A673 (cell line): ENCODE data around the gene PSMC6. TPM values are rescaled to one million over a fixed set of nuclear protein-coding genes. Genes with fewer than 3 reads are reported as not detected.

Source experiments
- BruUV-seq: library from RNA; stranded (reverse); fragments of 400-500 nt; replicated peaks from 2 replicates; lab custom pipeline; 2021; lab: Mats Ljungman, UMichigan
- CTCF ChIA-PET: fragments of 300-600 bp; sonication (Branson Sonifier 250); formaldehyde crosslinking; loops from one replicate; lab custom pipeline; 2022; ENCODE audit warnings: antibody characterized with exemption; lab: Charles Lee
- POLR2A ChIA-PET: fragments of 300-600 bp; sonication (Branson Sonifier 250); formaldehyde crosslinking; loops from one replicate; lab custom pipeline; 2022; ENCODE audit warnings: antibody characterized with exemption; ENCODE audit not compliant: low non-redundant PET; lab: Charles Lee
- DNase-seq: peaks from one replicate; pipeline ENCODE4 v3.0.0-alpha.2; 2015; ENCODE audit warnings: low spot score
- H3K27ac ChIP-seq: fragments of 200-600 bp; sonication (generic); 2 replicates; pipeline ENCODE4 v1.5.1; 2016; ENCODE audit warnings: mixed run types, low read depth, mild to moderate bottlenecking, mixed read lengths, antibody characterized with exemption, low read length; ENCODE audit not compliant: poor library complexity, severe bottlenecking
- H3K27me3 ChIP-seq: fragments of 200-600 bp; sonication (generic); replicated peaks from 2 replicates; pipeline ENCODE4 v1.6.1; 2017; ENCODE audit warnings: mixed run types, low read depth, mild to moderate bottlenecking, mixed read lengths, antibody characterized with exemption, low read length; ENCODE audit not compliant: insufficient read depth, poor library complexity
- H3K36me3 ChIP-seq: fragments of 200-600 bp; sonication (generic); 2 replicates; pipeline ENCODE4 v1.6.1; 2016; ENCODE audit warnings: mixed run types, mild to moderate bottlenecking, mixed read lengths, antibody characterized with exemption, low read length; ENCODE audit not compliant: insufficient read depth, poor library complexity, severe bottlenecking
- H3K4me1 ChIP-seq: fragments of 200-600 bp; sonication (generic); 2 replicates; pipeline ENCODE4 v1.6.1; 2017; ENCODE audit warnings: mixed run types, mild to moderate bottlenecking, mixed read lengths, antibody characterized with exemption, low read length; ENCODE audit not compliant: insufficient read depth, poor library complexity, severe bottlenecking
- H3K4me3 ChIP-seq: fragments of 200-600 bp; sonication (generic); 2 replicates; pipeline ENCODE4 v1.5.1; 2016; ENCODE audit warnings: low read depth, mixed run types, mild to moderate bottlenecking, mixed read lengths, low read length; ENCODE audit not compliant: poor library complexity, severe bottlenecking
- H3K9me3 ChIP-seq: fragments of 200-600 bp; sonication (generic); 2 replicates; pipeline ENCODE4 v1.6.1; 2016; ENCODE audit warnings: mixed run types, low read depth, mild to moderate bottlenecking, mixed read lengths, antibody characterized with exemption, low read length; ENCODE audit not compliant: poor library complexity, severe bottlenecking
- CTCF ChIP-seq: fragments of 300-800, 200-600 bp; sonication (generic); conservative IDR thresholded peaks from 2 replicates; pipeline ENCODE4 v1.5.1; 2017; ENCODE audit warnings: low read depth, mild to moderate bottlenecking, antibody characterized with exemption, low read length, moderate library complexity, mixed read lengths
- EZH2 ChIP-seq: fragments of 200-600 bp; sonication (generic); IDR thresholded peaks from 2 replicates; pipeline ENCODE4 v1.6.1; 2017; ENCODE audit warnings: borderline replicate concordance, low read depth, mild to moderate bottlenecking, mixed read lengths, antibody characterized with exemption, low read length; ENCODE audit not compliant: poor library complexity, severe bottlenecking
- intact Hi-C: fragments of 100-400 bp; cut with micrococcal nuclease; formaldehyde crosslinking; loops from one replicate; pipeline ENCODE4 v1.10.0; 2022; ENCODE audit not compliant: unreplicated experiment
- total RNA-seq: library from RNA; stranded (reverse); gene quantifications from 2 replicates; pipeline ENCODE4 v1.2.3, GENCODE V29; 2021

Gene PSMC6
- total RNA-seq, 1 experiment from 2014 or later: 190 TPM

DNA sequence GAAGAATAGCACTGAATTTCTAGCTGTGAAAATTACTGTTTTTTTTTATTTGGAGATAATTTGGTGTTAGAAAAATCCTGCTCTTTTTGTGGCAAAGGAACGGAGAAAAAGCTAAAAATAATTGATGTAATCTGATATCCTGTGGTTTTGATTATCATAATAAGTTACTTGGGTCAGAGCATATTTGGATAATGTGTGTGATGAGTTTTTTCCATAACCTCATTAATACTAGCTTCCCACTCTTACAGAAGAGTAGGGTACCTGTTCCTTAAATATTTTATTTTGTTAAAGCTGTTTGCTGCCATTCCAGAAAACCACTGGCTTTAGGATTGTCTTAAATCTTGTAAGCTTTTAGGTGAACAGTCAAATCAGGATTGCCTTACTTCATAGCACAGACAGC is 4.7 kb downstream of the PSMC6 start:
- peaks cover 84% of the 10 kb centered on the region for H3K36me3 ChIP-seq
- CTCF ChIA-PET: no interaction called here
- DNase-seq: no peak

GRCh38 chr14:52716155-52716554 is 9.2 kb downstream of the PSMC6 start:
- H3K36me3 ChIP-seq: peaks cover 95% of the 10 kb centered on the region
- POLR2A ChIA-PET: no interaction called here

More for the DNA sequence above, 4.7 kb downstream of the PSMC6 start:
- no TSS peak for BruUV-seq
- POLR2A ChIA-PET: no interaction called here
- intact Hi-C loops: no loop called here
- H3K27ac ChIP-seq: peak overlapping the region; percentile 34
- TF ChIP-seq CTCF: no peak
- no peak for TF ChIP-seq EZH2
- H3K27me3 ChIP-seq: no peaks in the 10 kb centered on the region
- no peak overlapping the region for H3K4me3 ChIP-seq
- H3K9me3 ChIP-seq: no peaks in the 10 kb centered on the region
- H3K4me1 ChIP-seq: peaks cover 24% of the 10 kb centered on the region

GRCh38 chr14:52723514-52724359 is 16.7 kb downstream of the PSMC6 start:
- Histone ChIP-seq H3K36me3 (peaks cover 97% of the 10 kb centered on the region), H3K4me3 (no peak overlapping the region), H3K27ac (no peak overlapping the region), H3K27me3 (no peaks in the 10 kb centered on the region), H3K4me1 (no peaks in the 10 kb centered on the region), H3K9me3 (no peaks in the 10 kb centered on the region)
- POLR2A ChIA-PET: no interaction called here
- intact Hi-C loops: no loop called here
- no peak for DNase-seq
- no TSS peak for BruUV-seq
- no peak for TF ChIP-seq CTCF
- TF ChIP-seq EZH2: no peak
- CTCF ChIA-PET: no interaction called here

More at GRCh38 chr14:52716155-52716554, 9.2 kb downstream of the PSMC6 start:
- no peak overlapping the region for H3K27ac ChIP-seq
- BruUV-seq: no TSS peak
- H3K4me3 ChIP-seq: no peak overlapping the region
- TF ChIP-seq CTCF (no peak), EZH2 (no peak)
- H3K9me3 ChIP-seq: no peaks in the 10 kb centered on the region
- no peak for DNase-seq
- intact Hi-C loops: no loop called here
- peaks cover 8% of the 10 kb centered on the region for H3K4me1 ChIP-seq
- CTCF ChIA-PET: no interaction called here
- H3K27me3 ChIP-seq: no peaks in the 10 kb centered on the region
